Epithelial cell of esophagus (primary cell): ENCODE measurements around the gene PRAMEF26.
"Not testable (repeated sequence)": the region's sequence is repeated elsewhere in the genome, so short reads cannot be mapped to it uniquely, and the experiment has no call there.

ENCODE experiments used
- DNase-seq: peaks from one replicate; pipeline ENCODE4 v3.0.0; 2010; ENCODE audit warnings: low read depth
- H3K4me3 ChIP-seq: 2 replicates; pipeline ENCODE4 v1.5.1; 2011; ENCODE audit warnings: mild to moderate bottlenecking, low read length, control low read depth

Gene PRAMEF26

GRCh38 chr1:13155909-13156308 lies at the start of gene PRAMEF26:
Gene PRAMEF26, minus strand, starts transcription at chr1:13156009. Its CDS starts 2,914 bp downstream, at chr1:13153095.
- DNase-seq, H3K4me3 ChIP-seq: not testable (repeated sequence)

GRCh38 chr1:13201309-13201708 lies 45.5 kb upstream of the PRAMEF26 start, which contains the start of gene PRAMEF13:
Gene PRAMEF13, minus strand, starts transcription at chr1:13201409. Its CDS starts 1,820 bp downstream, at chr1:13199589.
- not testable (repeated sequence) for DNase-seq, H3K4me3 ChIP-seq

DNA sequence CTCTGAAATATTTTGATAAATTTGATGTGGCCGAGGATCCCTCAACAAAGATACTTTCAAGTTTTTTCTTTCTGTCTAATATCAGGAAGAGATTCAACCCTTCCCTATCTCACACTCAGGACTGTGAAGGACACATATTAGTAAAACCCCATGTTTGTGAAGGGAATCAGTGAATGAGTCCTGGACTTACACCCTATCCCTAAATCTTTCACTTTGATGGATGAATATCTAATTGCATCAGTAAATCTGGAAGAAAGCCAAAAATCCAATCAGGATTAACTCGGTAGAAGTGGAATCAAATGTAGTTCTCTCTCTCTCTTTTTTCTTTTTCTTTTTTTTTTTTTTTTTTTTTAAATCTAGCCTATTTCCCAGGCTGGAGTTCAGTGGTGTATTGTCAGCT lies 15.7 kb upstream of the PRAMEF26 start, which contains the start of gene PRAMEF9:
TSS of gene PRAMEF9 (plus strand) at position 301 of the 400 bp plus-strand sequence. CDS start 3,433 bp downstream, outside the sequence.
- DNase-seq, H3K4me3 ChIP-seq: not testable (repeated sequence)

GRCh38 chr1:13165531-13165930 lies 9.7 kb upstream of the PRAMEF26 start, which contains the start of gene HNRNPCL4:
Gene HNRNPCL4, minus strand, starts transcription at chr1:13165631. Its CDS starts 164 bp downstream, at chr1:13165467.
- not testable (repeated sequence) for H3K4me3 ChIP-seq, DNase-seq

- not testable (repeated sequence) for H3K4me3 ChIP-seq, DNase-seq
Observed at GRCh38 chr1:13116754-13117153, 39.1 kb downstream of the PRAMEF26 start, which contains the start of gene HNRNPCL2. Gene HNRNPCL2, minus strand, starts transcription at chr1:13116854. Its CDS starts 454 bp downstream, at chr1:13116400.
